HepG2 (cell line): ENCODE results near the gene MED12L. TPM values are rescaled to one million over a fixed set of nuclear protein-coding genes. Genes with fewer than 3 reads are reported as not detected.

Source experiments
- ARID5B ChIP-seq: IDR thresholded peaks from 2 replicates; pipeline ENCODE4 v1.4.0; 2020; ENCODE audit warnings: mild to moderate bottlenecking, missing genetic modification reagents
- FOXA3 ChIP-seq: IDR thresholded peaks from 2 replicates; pipeline ENCODE4 v1.6.1; 2016; ENCODE audit warnings: missing genetic modification reagents, missing compliant biosample characterization
- GFI1 ChIP-seq: sonication (generic); formaldehyde crosslinking; IDR thresholded peaks from 2 replicates; pipeline ENCODE4 v1.5.0; 2020; ENCODE audit warnings: missing genetic modification reagents, mild to moderate bottlenecking, borderline replicate concordance
- JUND ChIP-seq: sonication (generic); formaldehyde crosslinking; IDR thresholded peaks from 2 replicates; pipeline ENCODE4 v1.8.0; 2022; ENCODE audit warnings: mild to moderate bottlenecking, missing genetic modification reagents
- MTA1 ChIP-seq: sonication (generic); formaldehyde crosslinking; IDR thresholded peaks from 2 replicates; pipeline ENCODE4 v1.4.0; 2020; ENCODE audit warnings: missing genetic modification reagents, mild to moderate bottlenecking, borderline replicate concordance
- NR2C2 ChIP-seq: sonication (generic); formaldehyde crosslinking; IDR thresholded peaks from 2 replicates; pipeline ENCODE4 v1.4.0; 2020; ENCODE audit warnings: missing genetic modification reagents, mild to moderate bottlenecking, moderate library complexity, borderline replicate concordance
- ZGPAT ChIP-seq: IDR thresholded peaks from 2 replicates; pipeline ENCODE4 v1.6.1; 2016; ENCODE audit warnings: mild to moderate bottlenecking
- ZMAT3 ChIP-seq: sonication (generic); formaldehyde crosslinking; conservative IDR thresholded peaks from 2 replicates; pipeline ENCODE4 v1.7.0; 2021; ENCODE audit warnings: missing genetic modification reagents
- ZNF180 ChIP-seq: sonication (generic); formaldehyde crosslinking; IDR thresholded peaks from 2 replicates; pipeline ENCODE4 v1.4.0; 2020; ENCODE audit warnings: low read depth, missing genetic modification reagents, borderline replicate concordance
- polyA plus RNA-seq, 8 experiments: library from polyadenylated mRNA; depleted of rRNA in 3 of 8; stranded (reverse) in 7 of 8; unstranded in 1 of 8; fragments of >200 nt; fragmentation: Illumina TruSeq in 4 of 8; extraction: Trizol in 4 of 8; gene quantifications; 2 replicates each; pipeline versions ENCODE4 v1.2.1 to v1.2.3, GENCODE V29; 2011 to 2016; ENCODE audit warnings: low read depth in 4 of 8, missing spikeins in 1 of 8, mixed read lengths in 1 of 8; ENCODE audit not compliant: insufficient read depth in 1 of 8
- total RNA-seq, 5 experiments: library from RNA; depleted of rRNA; stranded (reverse); fragments of >200 nt; fragmentation: Illumina TruSeq; extraction: Trizol; gene quantifications; 2 replicates each; pipeline ENCODE4 v1.2.3, GENCODE V29; 2016; ENCODE audit warnings: low read depth in 1 of 5
- TF ChIP-seq, protein P1 (sequence below): sonication (generic); formaldehyde crosslinking; IDR thresholded peaks from one replicate; pipeline ENCODE4 v1.5.1; 2020; ENCODE audit warnings: mild to moderate bottlenecking, missing genetic modification reagents; ENCODE audit errors: not compliant biosample characterization
- TF ChIP-seq, protein P2 (sequence below): sonication (generic); formaldehyde crosslinking; IDR thresholded peaks from 2 replicates; pipeline ENCODE4 v1.5.0; 2020; ENCODE audit warnings: missing genetic modification reagents

The MED12L gene
- total and polyA plus RNA-seq, 2 of the 13 experiments (the other 11 are each of a cell fraction or from before 2014, with no cell fraction given), result 0.07 to 0.64 TPM

- TF ChIP-seq NR2C2 (CRISPR knock-in tag) (no peak), ZMAT3 (no peak), JUND (CRISPR knock-in tag) (no peak), ZNF180 (CRISPR knock-in tag) (no peak), FOXA3 (CRISPR knock-in tag) (0 out of 2 replicates have a peak, but pooled peaks have one; percentile 50), GFI1 (CRISPR knock-in tag) (no peak), MTA1 (CRISPR knock-in tag) (no peak), ARID5B (CRISPR knock-in tag) (peak; percentile 13; the same call in 1 of the 2 replicates), ZGPAT (no peak)
- TF ChIP-seq, protein P1, sequence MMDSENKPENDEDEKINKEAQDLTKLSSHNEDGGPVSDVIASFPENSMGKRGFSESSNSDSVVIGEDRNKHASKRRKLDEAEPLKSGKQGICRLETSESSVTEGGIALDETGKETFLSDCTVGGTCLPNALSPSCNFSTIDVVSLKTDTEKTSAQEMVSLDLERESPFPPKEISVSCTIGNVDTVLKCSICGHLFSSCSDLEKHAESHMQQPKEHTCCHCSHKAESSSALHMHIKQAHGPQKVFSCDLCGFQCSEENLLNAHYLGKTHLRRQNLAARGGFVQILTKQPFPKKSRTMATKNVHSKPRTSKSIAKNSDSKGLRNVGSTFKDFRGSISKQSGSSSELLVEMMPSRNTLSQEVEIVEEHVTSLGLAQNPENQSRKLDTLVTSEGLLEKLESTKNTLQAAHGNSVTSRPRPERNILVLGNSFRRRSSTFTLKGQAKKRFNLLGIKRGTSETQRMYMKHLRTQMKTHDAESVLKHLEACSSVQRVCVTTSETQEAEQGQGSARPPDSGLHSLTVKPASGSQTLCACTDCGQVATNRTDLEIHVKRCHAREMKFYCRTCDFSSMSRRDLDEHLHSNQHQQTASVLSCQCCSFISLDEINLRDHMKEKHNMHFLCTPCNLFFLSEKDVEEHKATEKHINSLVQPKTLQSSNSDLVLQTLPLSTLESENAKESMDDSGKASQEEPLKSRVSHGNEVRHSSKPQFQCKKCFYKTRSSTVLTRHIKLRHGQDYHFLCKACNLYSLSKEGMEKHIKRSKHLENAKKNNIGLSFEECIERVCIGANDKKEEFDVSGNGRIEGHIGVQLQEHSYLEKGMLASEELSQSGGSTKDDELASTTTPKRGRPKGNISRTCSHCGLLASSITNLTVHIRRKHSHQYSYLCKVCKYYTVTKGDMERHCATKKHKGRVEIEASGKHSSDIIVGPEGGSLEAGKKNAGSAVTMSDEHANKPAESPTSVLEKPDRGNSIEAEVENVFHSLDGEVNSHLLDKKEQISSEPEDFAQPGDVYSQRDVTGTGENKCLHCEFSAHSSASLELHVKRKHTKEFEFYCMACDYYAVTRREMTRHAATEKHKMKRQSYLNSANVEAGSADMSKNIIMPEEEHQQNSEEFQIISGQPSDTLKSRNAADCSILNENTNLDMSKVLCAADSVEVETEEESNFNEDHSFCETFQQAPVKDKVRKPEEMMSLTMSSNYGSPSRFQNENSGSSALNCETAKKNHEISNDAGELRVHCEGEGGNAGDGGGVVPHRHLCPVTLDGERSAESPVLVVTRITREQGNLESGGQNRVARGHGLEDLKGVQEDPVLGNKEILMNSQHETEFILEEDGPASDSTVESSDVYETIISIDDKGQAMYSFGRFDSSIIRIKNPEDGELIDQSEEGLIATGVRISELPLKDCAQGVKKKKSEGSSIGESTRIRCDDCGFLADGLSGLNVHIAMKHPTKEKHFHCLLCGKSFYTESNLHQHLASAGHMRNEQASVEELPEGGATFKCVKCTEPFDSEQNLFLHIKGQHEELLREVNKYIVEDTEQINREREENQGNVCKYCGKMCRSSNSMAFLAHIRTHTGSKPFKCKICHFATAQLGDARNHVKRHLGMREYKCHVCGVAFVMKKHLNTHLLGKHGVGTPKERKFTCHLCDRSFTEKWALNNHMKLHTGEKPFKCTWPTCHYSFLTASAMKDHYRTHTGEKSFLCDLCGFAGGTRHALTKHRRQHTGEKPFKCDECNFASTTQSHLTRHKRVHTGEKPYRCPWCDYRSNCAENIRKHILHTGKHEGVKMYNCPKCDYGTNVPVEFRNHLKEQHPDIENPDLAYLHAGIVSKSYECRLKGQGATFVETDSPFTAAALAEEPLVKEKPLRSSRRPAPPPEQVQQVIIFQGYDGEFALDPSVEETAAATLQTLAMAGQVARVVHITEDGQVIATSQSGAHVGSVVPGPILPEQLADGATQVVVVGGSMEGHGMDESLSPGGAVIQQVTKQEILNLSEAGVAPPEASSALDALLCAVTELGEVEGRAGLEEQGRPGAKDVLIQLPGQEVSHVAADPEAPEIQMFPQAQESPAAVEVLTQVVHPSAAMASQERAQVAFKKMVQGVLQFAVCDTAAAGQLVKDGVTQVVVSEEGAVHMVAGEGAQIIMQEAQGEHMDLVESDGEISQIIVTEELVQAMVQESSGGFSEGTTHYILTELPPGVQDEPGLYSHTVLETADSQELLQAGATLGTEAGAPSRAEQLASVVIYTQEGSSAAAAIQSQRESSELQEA (CRISPR knock-in tag), result no peak
- TF ChIP-seq, protein P2, sequence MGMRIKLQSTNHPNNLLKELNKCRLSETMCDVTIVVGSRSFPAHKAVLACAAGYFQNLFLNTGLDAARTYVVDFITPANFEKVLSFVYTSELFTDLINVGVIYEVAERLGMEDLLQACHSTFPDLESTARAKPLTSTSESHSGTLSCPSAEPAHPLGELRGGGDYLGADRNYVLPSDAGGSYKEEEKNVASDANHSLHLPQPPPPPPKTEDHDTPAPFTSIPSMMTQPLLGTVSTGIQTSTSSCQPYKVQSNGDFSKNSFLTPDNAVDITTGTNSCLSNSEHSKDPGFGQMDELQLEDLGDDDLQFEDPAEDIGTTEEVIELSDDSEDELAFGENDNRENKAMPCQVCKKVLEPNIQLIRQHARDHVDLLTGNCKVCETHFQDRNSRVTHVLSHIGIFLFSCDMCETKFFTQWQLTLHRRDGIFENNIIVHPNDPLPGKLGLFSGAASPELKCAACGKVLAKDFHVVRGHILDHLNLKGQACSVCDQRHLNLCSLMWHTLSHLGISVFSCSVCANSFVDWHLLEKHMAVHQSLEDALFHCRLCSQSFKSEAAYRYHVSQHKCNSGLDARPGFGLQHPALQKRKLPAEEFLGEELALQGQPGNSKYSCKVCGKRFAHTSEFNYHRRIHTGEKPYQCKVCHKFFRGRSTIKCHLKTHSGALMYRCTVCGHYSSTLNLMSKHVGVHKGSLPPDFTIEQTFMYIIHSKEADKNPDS, result no peak
These were observed 142.6 kb downstream of the MED12L start (continued) for GRCh38 chr3:151227807-151228665.
